Esophagus mucosa (tissue), 1 donor: ENCODE data around the gene CCL24. TPM values are rescaled to one million over a fixed set of nuclear protein-coding genes. Genes with fewer than 3 reads are reported as not detected.
"Not testable (repeated sequence)": the region's sequence is repeated elsewhere in the genome, so short reads cannot be mapped to it uniquely, and the experiment has no call there.

ENCODE experiments used
- ATAC-seq: fragments of 200-7000 bp; cut with Tn5 transposase; one replicate; pipeline ENCODE4 v1.9.1; 2020
- total RNA-seq: library from RNA; stranded (reverse); gene quantifications from one replicate; pipeline ENCODE4 v1.2.4, GENCODE V29; 2023
- donor health status: DM: yes; HTN: yes; CAD: no.

CCL24 gene
- total RNA-seq, 1 donor from 2014 or later = 0.56 TPM

DNA sequence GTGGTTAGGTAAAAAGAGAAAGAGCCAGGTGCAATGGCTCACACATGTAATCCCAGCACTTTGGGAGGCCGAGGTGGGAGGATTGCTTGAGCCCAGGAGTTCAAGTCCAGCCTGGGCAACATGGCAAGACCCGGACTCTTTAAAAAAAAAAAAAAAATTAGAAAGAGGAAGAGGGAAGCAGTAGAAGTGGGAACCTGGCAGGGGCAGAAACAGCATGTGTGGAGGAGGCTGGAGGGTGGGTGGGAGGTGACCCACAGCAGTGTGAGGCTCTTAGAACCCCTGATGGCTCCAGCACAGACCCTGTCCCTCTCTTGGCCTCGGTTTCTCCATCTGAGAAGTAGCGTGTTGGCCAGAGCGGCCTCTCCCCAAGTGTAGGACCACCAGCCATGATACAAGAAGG is 4.9 kb upstream of the CCL24 start:
- ATAC-seq = no peak

DNA sequence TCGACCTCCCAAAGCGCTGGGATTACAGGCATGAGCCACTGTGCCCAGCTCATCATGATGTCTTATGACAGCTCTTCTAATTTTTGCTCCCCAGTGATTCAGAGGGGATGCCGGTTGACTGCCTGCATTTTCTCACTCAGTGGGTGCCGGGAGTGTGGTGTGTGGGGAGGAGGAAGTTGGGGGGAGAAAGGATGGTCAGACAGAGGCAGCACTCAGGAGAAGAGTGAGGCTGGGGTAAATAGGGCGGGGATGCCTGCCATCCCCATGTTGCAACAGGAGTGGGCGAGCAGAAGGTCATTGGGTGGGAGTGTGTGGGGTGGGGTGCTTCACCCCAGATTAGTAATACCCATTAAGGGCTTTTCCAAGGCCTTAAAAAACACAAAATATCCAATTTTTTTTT is 3.5 kb upstream of the CCL24 start:
- ATAC-seq = no peak

DNA sequence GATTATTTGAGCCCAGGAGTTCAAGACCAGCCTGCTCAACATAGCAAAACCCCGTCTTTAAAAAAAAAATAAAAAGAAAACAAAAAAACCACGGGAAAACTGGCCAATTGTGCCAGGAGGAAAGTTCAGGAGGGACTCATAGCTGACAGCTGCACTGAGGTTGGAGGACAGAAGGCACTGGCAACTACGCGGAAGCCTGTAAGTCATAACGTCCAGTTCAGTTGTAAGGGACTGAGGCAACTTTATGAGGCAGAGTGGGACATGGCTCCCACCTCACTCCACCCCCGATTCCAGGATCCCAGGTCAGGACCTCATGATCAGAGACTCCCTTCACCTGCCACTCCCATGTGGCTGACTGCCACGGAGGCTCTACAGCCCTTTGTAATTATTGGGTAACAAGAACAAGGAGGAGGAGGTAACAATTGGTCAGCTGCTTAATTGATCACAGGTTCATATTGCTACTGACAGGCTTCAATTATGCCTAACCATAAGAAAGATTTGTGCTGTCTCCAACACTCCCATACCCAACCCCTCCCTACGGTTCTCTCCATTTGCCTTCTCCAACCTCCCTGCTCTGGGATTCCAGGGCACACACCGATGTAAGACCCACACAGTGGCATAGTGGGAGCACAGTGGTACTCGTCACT is 1.9 kb upstream of the CCL24 start:
- ATAC-seq = no peak

DNA sequence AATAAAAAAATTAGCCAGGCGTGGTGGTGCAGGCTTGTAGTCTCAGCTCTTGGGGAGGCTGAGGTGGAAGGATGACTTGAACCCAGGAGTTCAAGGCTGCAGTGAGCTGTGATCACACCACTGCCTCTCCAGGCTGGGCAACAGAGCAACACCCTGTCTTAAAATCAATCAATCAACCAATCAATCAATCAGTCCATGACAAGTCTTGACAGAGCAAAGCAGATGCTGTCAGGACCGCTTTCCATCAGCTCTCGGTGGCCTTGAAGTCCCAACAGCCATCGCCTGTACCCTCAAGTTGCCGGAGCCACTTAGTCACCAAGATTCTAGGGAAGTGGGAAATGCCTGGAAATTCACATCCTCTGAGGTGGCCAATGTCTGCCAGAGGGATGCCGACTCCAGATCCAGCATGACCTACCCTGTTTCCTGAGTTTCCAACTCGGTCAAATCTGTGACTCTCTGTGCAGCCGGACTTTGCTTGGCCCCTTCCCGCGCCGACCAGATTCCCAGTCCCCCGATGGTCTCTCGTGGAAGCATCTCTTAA is 871 bp upstream of the CCL24 start:
- no peak for ATAC-seq

DNA sequence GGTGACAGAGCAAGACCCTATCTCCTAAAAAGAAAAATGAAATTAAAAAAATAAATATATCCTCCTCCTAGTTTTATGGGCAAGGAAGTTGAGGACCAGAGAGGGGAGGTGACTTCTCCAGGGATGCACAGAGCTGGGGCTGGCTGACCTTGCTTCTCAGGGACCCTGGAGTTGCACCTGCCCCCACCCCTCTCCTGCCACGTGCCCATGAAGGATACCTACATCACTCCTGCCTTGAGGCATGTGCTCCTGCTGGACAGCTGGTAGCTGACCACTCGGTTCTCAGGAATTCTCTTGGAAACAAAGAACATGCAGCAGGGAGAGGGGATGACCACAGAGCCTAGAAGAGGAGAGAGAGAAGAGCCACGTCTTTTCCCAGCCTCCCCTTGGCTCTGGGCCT is 522 bp downstream of the CCL24 start:
- no peak for ATAC-seq

DNA sequence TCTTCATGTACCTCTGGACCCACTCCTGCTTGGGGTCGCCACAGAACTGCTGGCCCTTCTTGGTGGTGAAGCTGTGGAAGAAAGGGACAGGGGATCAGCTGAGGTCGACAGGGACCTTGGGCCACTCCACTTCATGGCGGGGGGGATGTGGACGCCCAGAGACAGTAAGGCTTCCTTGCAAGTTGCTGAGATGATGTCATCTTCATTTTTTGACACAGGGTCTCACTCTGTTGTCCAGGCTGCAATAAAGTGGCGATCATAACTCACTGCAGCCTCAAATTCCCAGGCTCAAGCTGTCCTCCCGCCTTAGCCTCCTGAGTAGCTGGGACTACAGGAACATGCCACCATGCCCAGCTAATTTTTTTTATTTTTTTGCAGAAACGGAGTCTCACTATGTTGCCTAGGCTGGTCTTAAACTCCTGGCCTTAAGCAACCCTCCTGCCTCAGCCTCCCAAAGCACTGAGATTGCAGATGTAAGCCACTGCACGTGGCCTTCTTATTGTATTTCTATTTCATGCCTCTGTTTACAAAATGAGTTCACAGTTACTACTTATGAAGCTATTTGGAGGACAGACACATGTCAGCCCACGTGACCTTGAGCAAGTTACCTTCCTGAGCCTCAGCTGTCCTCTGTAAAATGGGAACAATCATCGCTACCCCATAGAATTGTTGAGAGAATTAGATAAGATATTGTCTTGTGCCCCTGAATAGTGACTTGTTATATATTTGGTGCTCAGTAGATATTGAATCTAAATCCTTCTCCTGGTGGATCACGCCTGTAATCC is 1.5 kb downstream of the CCL24 start:
- no peak for ATAC-seq

DNA sequence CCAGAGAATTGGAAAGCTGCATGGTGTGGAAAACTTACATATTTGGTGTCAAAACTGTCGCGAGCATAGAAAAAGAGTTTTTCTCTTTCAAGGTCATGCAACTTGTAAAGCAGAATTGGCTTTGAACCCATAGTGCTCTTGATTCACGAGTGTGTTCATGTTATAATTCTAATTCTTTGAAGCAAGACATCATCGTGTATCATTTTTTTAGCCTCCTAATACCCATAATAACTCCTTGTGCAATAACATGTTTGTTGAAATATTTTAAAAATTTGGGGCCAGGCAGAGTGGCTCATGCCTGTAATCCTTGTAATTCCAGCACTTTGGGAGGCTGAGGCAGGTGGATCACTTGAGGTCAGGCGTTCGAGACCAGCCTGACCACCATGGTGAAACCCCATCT is 4.2 kb downstream of the CCL24 start:
- ATAC-seq = no peak

DNA sequence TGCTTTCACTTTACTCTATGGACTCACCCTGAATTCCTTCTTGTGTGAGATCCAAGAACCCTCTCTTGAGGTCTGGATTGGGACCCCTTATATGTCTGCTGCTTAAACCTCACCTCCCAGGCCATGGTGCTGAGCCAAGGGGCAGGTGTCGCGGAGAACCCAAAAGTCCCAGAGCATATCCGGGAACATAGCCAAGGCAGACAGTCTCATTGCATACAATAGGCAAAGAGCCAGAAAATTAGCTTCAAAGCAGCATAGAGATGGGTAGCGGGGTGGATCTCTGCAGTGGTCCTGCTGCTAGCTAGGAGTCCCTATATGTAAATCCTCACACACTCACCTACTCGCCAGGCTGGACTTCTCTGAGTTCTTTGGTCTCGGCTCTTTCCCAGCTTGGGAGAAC is 5.5 kb downstream of the CCL24 start:
- no peak for ATAC-seq

DNA sequence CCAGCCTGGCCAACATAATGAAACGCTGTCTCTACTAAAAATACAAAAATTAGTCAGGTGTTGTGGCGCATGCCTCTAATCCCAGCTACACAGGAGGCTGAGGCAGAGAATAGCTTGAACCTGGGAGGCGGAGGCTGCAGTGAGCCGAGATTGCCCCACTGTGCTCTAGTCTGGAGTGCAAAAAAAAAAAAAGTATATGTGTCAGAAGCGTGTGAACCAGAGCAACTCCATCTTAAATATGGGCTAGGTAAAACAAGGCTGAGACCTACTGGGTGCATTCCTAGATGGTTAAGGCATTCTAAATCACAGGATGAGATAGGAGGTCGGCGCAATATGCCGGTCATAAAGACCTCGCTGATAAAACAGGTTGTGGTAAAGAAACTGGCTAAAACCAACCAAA is 6.2 kb downstream of the CCL24 start:
- no peak for ATAC-seq

DNA sequence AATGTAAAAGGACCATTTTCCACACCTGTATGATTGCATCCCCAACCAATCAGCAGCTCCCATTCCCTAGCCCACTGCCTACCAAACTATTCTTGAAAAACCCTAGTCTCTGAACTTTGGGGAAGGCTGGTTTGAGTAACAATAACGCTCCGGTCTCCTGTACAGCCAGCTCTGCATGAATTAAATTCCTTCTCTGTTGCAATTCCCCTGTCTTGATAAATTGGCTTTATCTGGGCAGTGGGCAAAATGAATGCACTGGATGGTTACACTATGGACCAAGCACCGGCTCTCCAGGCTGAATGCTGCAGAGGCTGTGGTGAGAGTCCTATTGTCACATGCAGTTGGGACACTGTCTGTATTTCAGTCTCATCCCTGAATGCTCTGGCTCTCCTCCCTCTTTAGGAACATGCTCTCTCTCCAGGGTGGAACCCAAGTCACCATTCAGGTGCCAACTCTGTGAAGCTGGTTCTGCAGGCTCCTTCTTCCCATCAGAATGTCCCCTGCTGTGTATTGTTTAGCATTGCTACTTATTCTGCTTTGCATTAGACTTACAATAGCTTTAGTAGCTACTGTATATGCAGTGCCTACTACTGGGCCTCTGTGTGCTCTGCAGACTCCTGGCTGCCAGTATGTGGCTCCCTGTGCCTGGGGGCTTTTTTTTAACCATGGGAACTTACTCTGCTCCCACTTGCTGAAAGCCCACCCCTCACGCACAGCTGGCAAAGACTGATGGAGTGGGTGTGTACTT is 6.9 kb downstream of the CCL24 start:
- no peak for ATAC-seq

DNA sequence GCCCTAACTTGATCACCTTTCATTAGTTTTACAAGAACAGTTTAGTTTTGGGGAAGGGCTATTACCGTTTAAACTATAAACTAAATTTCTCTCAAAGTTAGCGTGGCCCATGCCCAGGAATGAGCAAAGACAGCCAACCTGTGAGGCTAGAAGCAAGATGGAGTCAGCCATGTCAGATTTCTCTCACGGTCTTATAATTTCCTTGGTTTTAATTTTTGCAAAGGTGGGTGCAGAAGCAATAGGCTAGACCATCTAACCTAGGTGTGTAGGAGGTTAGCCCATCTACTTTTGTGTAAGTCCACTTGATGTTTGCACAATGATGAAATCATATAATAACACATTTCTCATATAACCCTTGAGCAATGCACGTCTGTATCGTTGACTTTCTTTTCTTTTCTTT is 8.9 kb downstream of the CCL24 start:
- no peak for ATAC-seq

DNA sequence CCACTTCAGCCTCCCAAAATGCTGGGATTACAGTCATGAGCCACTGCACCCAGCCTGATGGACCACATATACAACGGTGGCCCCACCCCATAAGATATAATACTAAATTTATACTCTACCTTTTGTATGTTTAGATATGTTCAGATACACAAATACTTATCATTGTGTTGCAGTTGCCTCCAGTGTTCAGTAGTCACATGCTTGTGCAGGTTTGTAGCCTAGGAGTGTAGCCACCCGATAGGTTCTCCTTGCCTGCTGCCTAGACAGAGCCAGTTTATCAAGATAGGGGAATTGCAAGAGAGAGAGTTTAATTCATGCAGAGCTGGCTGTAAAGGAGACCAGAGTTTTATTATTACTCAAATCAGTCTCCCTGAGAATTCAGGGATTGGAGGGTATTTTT is 9.6 kb downstream of the CCL24 start:
- ATAC-seq = no peak

DNA sequence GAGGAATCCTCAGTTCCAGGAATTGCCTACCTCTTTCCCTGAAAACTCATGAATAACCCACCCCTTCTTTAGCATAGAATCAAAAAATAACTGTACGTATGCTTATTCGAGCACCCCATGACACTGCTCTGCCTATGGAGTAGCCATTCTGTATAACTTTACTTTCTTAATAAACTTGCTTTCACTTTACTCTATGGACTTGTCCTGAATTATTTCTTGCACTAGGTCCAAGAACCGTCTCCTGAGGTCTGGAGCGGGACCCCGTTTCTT is 11.1 kb downstream of the CCL24 start:
- ATAC-seq = no peak

DNA sequence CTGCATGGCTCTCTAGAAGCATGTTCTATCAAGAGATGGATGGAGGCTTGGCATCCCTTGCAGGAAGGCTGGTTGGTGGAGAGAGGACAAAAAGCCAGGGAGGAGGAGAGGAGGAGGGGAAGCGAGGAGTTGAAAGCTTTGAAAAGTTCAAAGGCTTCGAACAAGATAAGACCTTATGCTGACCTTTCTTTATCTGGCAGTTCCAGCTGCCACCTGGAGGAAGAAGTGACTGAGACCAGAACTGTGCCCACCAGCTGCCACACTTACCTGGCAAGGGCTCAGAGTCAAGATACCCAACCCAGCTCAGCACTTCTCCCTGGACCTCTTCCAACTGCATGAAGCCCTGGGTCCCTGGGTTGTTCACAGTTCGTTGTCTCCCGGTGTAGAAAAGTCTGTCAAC is 14.8 kb downstream of the CCL24 start:
- no peak for ATAC-seq

DNA sequence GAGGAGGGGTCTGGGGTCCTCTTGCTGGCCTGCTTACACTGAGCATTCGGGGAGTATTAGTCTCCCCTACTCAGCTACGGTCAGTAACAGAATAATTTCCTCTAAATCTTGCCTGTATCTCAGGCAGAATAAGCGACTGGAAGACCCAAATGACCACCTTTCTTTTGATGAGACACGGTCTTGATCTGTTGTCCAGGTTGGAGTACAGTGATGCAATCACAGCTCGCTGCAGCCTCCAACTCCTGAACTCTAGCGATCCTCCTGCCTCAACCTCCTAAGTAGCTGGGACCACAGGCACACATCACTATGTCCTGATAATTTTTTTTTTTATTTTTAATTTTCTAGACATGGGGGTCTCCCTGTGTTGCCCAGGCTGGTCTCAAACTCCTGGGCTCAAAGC is 17.2 kb downstream of the CCL24 start:
- no peak for ATAC-seq

DNA sequence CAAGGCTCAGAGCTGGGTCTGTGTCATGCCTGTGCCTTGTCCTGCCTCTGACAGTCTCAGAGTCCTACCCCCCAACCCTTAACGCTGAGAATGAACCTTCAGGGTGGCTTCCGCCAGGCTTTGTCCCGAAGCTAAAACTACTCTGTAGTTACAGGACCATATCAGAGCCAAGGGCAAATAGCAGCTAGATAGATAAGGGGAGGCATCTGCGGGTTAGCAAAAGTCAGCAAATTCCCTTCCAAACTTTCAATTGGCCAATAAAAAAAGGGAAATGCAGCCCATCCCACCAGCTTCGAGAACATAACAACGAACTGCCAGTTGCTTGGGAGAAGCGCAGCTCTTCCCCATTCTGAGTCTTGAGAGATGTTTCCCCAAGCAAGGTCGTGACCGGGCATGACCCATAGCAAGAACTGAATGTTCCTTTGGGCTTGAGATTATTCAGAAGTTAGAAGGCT is 17.7 kb downstream of the CCL24 start:
- ATAC-seq = no peak

DNA sequence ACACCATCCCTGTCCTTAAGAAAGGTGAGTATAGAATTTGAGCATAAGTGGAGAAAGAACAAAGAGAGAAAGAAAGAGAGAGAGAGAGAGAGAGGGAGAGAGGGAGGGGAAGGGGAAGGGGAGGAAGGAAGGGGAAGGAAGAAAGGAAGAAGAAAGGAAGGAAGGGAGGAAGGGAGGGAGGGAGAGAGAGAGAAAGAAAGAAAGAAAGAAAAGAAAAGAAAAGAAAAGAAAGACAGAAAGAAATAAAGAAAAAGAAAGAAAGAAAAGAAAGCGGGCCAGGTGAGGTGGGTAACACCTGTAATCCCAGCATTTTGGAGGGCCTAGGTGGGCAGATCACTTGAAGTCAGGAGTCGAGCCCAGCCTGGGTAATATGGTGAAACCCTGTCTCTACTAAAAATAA is 19.9 kb downstream of the CCL24 start:
- no peak for ATAC-seq

DNA sequence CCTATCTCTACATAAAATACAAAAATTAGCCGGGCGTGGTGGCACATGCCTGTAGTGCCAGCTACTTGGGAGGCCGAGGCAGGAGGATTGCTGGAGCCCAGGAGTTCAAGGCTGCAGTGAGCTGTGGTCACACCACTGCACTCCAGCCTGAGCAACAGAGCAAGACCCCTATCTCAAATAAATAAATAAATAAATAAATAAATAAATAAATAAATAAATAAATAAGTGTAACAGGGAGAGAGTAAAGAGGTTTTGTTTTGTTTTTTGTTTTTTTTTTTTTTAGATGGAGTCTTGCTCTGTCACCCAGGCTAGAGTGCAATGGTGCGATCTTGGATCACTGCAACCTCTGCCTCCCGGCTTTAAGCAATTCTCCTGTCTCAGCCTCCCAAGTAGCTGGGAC is 21.0 kb downstream of the CCL24 start:
- not testable (repeated sequence) for ATAC-seq

DNA sequence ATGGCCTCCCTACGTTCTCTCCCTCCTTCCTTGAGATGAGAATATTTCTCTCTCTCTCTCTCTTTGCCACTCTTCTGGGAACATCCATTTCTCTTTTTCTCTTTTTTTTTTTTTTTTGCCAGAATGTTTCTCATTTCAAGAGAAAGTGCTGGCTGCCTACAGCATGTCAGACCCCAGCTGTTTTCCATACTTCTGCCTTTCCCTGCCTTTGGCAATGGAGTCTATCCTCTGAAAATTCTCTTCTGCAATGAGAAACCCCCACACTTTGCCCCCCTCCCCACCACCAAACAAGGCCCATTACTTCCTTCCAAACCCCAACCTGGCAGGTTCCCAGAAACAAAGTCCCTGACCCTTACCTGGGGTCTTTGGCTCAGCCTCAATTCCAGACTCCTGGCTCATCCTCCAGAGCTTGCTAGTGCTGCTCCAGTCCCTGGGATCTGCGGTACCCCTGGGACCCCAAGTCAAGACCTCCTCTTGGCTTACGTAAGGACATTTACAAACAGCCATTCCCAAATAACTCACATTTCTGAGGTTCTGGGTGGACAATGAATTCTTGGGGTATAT is 24.2 kb downstream of the CCL24 start:
- ATAC-seq = no peak

DNA sequence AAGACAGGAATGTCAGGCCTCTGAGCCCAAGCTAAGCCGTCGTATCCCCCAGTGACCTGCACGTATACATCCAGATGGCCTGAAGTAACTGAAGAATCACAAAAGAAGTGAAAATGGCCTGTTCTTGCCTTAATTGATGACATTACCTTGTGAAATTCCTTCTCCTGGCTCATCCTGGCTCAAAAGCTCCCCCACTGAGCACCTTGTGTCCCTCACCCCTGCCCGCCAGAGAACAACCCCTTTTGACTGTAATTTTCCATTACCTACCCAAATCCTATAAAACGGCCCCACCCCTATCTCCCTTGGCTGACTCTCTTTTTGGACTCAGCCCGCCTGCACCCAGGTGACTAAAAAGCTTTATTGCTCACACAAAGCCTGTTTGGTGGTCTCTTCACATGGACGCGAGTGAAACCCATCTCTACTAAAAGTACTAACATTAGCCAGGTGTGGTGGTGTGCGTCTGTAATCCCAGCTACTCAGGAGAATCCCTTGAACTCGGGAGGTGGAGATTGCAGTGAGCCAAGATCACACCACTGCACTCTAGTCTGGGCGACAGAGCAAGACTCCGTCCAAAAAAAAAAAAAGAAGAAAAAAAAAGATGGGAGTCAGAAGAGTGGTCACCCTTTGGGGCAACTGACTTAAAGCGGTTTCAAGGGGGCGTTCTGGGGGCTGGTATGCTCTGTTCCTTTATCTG is 25.3 kb downstream of the CCL24 start:
- not testable (repeated sequence) for ATAC-seq

DNA sequence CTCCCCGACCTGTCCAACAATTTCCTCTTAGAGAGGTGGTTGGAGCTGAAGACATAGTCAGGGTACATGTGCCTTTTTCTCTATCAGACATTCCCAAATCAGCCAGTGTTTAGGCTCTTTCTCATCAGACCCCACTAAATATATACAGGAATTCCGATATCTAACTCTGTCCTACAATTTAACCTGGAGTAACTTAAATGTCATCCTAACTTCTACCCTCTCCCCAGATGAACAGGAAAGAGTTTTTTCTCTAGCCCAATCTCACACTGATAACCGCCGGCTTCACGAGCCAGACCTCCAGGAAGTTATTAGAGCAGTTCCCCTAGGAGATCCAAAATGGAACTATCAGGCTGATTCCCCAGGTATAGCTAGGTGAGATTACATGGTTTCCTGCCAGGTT is 30.5 kb downstream of the CCL24 start:
- not testable (repeated sequence) for ATAC-seq

DNA sequence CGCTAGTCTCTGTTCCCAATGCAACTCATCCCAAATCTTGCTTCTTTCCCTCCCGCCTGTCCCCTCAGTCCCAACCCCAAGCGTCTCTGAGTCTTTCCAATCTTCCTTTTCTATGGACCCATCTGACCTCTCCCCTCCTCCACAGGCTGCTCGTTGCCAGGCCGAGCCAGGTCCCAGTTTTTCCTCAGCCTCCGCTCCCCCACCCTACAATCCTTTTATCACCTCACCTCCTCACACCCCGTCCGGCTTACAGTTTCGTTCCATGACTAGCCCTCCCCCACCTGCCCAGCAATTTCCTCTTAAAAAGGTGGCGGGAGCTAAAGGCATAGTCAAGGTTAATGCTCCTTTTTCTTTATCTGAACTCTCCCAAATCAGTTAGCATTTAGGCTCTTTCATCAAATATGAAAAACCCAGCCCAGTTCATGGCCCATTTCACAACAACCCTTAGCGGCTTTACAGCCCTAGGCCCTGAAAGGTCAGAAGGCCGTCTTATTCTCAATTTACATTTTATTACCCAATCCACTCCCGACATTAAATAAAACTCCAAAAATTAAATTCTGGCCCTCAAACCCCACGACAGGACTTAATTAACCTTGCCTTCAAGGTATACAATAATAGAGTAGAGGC is 32.8 kb downstream of the CCL24 start:
- not testable (repeated sequence) for ATAC-seq
